Esophagus (tissue), 2 donors: ENCODE results near the gene RFK. TPM values are rescaled to one million over a fixed set of nuclear protein-coding genes. Genes with fewer than 3 reads are reported as not detected.
A peak's percentile ranks its signal among the peaks of the same experiment; 100 is the strongest.

ENCODE experiments used
- H3K27ac ChIP-seq, 2 donors: one replicate each; pipeline ENCODE4 v1.5.1; 2013; ENCODE audit warnings: low read depth in 2 of 2, mild to moderate bottlenecking in 2 of 2, inconsistent platforms in 1 of 2, low read length in 1 of 2, moderate library complexity in 1 of 2
- H3K27me3 ChIP-seq, 2 donors: one replicate each; pipeline ENCODE4 v1.6.1; 2013; ENCODE audit warnings: low read length in 2 of 2, control low read depth in 1 of 2, mild to moderate bottlenecking in 1 of 2; ENCODE audit not compliant: insufficient read depth in 2 of 2, control insufficient read depth in 1 of 2
- H3K36me3 ChIP-seq, 2 donors: one replicate each; pipeline ENCODE4 v1.6.1; 2013; ENCODE audit warnings: low read length in 1 of 2; ENCODE audit not compliant: control insufficient read depth in 2 of 2, insufficient read depth in 2 of 2
- H3K4me1 ChIP-seq, 2 donors: one replicate each; pipeline ENCODE4 v1.6.1; 2013; ENCODE audit warnings: low read length in 1 of 2; ENCODE audit not compliant: control insufficient read depth in 2 of 2, insufficient read depth in 2 of 2
- H3K4me3 ChIP-seq, 2 donors: one replicate each; pipeline ENCODE4 v1.5.1; 2013; ENCODE audit warnings: low read length in 2 of 2, mild to moderate bottlenecking in 2 of 2, low read depth in 1 of 2, moderate library complexity in 1 of 2
- H3K9me3 ChIP-seq, 2 donors: one replicate each; pipeline ENCODE4 v1.6.1; 2013; ENCODE audit warnings: mild to moderate bottlenecking in 2 of 2, low read depth in 1 of 2, low read length in 1 of 2, moderate library complexity in 1 of 2; ENCODE audit not compliant: control insufficient read depth in 2 of 2, insufficient read depth in 1 of 2
- WGBS, 2 donors: extraction: QIAGEN DNeasy Blood & Tissue Kit; methylation state at CpG; one replicate each; pipeline ENCODE4 v1.1.7; 2013; 5-methylcytosine and 5-hydroxymethylcytosine counted together
- polyA plus RNA-seq, 2 donors: library from polyadenylated mRNA; stranded (reverse); fragments of 200-250 nt; gene quantifications; one replicate each; pipeline ENCODE4 v1.2.3, GENCODE V29; 2013
- donor health status: healthy with polysubstance abuse.
- donor health status: Bipolar disorder and iron deficiency.

The RFK gene
- polyA plus RNA-seq, 2 donors: 5.4 to 6.9 TPM

GRCh38 chr9:76426807-76427419, 32.7 kb upstream of the RFK start:
- no peaks in the 10 kb centered on the region for H3K9me3 ChIP-seq
- H3K36me3 ChIP-seq: no peaks in the 10 kb centered on the region
- no peaks in the 10 kb centered on the region for H3K4me1 ChIP-seq
- no peaks in the 10 kb centered on the region for H3K27me3 ChIP-seq
- H3K27ac ChIP-seq: no peak overlapping the region
- H3K4me3 ChIP-seq: no peak overlapping the region
- WGBS, 2 donors: 85 to 91% methylated on average over 7 of the region's 7 CpGs

DNA sequence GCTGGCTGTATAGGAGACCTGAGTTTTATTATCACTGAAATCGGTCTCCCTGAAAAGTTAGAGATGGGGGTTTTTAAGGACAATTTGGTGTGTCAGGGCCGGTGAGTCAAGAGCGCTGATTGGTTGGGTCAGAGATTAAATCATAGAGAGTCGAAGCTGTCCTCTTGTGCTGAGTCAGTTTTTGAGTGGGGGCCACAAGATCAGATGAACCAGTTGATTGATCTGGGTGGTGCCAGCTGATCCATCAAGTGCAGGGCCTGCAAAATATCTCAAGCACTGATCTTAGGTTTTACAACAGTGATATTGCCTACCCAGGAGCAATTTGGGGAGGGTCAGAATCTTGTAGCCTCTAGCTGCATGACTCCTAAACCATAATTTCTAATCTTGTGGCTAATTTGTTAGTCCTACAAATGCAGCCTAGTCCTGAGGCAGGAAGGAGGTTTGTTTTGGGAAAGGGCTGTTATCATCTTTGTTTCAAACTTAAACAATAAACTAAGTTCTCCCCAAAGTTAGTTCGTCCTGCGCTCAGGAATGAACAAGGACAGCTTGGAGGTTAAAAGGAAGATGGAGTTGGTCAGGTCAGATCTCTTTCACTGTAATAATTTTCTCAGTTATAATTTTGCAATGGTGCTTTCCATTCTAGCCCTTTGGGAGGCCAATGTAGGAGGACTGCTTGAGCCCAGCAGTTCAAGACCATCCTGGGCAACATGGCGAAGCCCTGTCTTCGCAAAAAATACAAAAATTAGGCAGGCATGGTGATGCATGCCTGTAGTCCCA, 31.6 kb upstream of the RFK start:
- H3K36me3 ChIP-seq: no peaks in the 10 kb centered on the region
- no peaks in the 10 kb centered on the region for H3K4me1 ChIP-seq
- 88 to 91% methylated on average over 8 of the region's 8 CpGs for WGBS, 2 donors
- no peaks in the 10 kb centered on the region for H3K27me3 ChIP-seq
- no peak overlapping the region for H3K4me3 ChIP-seq
- H3K27ac ChIP-seq: no peak overlapping the region
- no peaks in the 10 kb centered on the region for H3K9me3 ChIP-seq

- no peaks in the 10 kb centered on the region for H3K36me3 ChIP-seq
- WGBS, 2 donors: 82 to 83% methylated on average over 4 of the region's 4 CpGs
- no peak overlapping the region for H3K4me3 ChIP-seq
- H3K4me1 ChIP-seq: no peaks in the 10 kb centered on the region
- no peaks in the 10 kb centered on the region for H3K9me3 ChIP-seq
- H3K27ac ChIP-seq: no peak overlapping the region
- H3K27me3 ChIP-seq: no peaks in the 10 kb centered on the region
Observed at GRCh38 chr9:76424491-76424890, 30.3 kb upstream of the RFK start.

DNA sequence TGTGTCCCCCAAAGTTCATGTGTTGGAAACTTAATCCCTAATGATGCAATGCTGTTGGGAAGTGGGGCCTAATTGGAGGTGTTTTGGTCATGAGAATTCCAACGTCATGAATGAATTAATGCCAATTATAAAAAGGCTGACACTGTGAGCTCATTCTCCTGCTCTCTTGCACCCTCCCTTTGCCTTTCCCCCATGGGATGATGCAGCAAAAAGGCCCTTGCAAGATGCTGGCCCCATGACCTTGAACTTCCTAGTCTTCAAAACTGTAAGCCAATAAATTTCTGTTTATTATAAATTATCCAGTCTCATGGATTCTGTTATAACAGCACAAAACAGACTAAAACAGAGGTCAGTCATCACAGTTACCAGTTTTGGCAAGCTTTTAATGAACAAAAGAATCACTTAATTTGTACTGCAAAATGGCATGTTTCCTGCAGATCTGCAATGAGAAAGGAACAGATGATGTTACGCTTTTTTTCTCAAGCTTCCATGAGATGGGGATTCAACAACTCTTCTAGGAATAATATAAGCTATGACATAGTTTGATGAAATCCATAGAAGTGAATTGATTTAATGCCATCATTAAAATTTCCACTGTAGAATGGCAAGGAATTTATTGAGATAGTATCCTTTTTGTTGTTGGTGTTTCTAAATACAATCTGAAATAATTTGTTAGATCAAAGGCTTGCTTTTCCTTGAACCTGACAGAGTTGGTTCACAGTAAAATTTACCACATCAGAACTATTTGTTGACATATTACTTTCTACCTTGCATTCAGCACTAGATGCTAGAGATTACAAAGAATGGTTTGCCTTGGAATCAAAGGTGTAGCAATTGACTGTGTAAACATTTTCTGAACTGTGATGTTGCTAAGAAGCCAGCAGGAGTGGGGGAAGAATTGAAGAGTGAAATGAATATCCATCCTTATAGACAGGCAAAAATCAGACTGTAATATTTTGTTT, 29.3 kb upstream of the RFK start:
- 62 to 63% methylated on average over 2 of the region's 2 CpGs for WGBS, 2 donors
- no peaks in the 10 kb centered on the region for H3K9me3 ChIP-seq
- H3K27me3 ChIP-seq: no peaks in the 10 kb centered on the region
- no peaks in the 10 kb centered on the region for H3K36me3 ChIP-seq
- no peaks in the 10 kb centered on the region for H3K4me1 ChIP-seq
- no peak overlapping the region for H3K27ac ChIP-seq
- H3K4me3 ChIP-seq: no peak overlapping the region

DNA sequence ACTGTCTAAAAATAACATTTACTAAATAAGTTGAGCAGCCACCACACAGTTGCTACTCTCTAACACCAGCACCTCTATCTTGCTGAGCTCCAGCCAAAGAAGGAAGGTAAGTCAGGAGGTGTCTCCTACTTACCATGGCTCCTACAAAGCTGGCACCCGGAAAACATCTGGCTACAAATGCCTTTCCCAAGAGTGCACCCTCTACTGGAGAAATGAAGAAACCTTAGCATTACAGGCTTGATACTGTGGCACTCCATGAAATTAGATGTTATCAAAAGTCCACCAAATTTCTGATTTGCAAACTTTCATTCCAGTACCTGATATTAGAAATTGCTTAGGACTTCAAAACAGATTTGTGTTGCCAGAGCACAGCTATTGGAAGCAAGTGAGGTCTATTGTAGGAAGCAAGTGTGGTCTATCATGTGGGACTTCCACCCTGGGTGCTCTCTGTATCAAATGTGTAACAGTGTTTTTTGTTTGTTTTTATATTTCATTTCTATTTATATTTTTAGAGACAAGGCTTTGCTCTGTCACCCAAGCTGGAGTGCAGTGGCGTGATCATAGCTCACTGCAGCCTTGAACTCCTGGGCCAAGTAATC, 25.7 kb upstream of the RFK start:
- H3K27me3 ChIP-seq: no peaks in the 10 kb centered on the region
- 71 to 81% methylated on average over 2 of the region's 2 CpGs for WGBS, 2 donors
- no peak overlapping the region for H3K4me3 ChIP-seq
- peaks cover 0 to 4% of the 10 kb centered on the region in 2 donors for H3K4me1 ChIP-seq
- H3K27ac ChIP-seq: no peak overlapping the region
- no peaks in the 10 kb centered on the region for H3K9me3 ChIP-seq
- no peaks in the 10 kb centered on the region for H3K36me3 ChIP-seq

GRCh38 chr9:76417394-76417793, 23.2 kb upstream of the RFK start:
- Histone ChIP-seq H3K4me1 (peaks cover 0 to 4% of the 10 kb centered on the region in 2 donors), H3K27ac (no peak overlapping the region), H3K36me3 (no peaks in the 10 kb centered on the region), H3K4me3 (no peak overlapping the region), H3K9me3 (no peaks in the 10 kb centered on the region), H3K27me3 (no peaks in the 10 kb centered on the region)
- WGBS, 2 donors: 20 to 31% methylated on average over 1 of the region's 1 CpG

DNA sequence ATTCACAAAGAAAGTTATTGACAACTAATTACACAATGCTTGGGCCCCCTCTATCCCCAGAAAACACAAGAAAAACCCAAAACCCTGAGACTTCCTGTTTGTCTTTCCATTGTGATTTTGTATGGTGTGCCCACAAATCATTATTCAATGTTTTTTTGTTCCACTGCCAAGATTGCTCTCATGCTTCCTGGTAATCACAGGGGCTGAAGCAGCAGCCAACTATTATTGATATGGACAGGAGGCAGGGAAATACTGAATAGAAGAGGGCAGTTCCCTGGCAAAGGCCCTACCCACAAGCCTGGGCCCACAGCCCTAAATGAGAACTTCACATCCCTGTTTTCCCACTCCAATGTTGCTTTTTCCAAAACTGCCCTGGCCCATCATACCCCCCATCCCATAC, 21.5 kb upstream of the RFK start:
- H3K4me1 ChIP-seq: peaks cover 0 to 4% of the 10 kb centered on the region in 2 donors
- no peaks in the 10 kb centered on the region for H3K9me3 ChIP-seq
- no peaks in the 10 kb centered on the region for H3K36me3 ChIP-seq
- H3K27me3 ChIP-seq: no peaks in the 10 kb centered on the region
- no peak overlapping the region for H3K27ac ChIP-seq
- H3K4me3 ChIP-seq: no peak overlapping the region

DNA sequence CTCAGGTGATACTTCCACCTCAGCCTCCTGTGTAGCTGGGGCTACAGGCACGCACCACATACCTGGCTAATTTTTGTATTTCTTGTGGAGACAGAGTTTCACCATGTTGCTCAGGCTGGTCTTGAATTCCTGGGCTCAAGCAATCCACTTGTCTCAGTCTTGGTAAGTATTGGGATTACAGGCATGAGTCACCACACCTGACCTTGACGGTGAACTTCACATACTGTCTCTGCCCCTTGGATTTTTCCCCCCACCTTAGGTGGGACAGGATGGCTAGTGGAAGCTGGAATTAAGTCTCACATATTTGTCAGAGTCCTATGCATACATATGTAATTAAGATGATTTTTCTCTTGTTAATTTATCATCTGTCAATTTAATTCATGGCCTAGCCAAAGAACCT, 20.9 kb upstream of the RFK start:
- Histone ChIP-seq H3K9me3 (no peaks in the 10 kb centered on the region), H3K27ac (peak overlapping the region in 1 of 2 donors; percentile 3), H3K4me1 (peaks cover 0 to 4% of the 10 kb centered on the region in 2 donors), H3K36me3 (no peaks in the 10 kb centered on the region), H3K4me3 (no peak overlapping the region), H3K27me3 (no peaks in the 10 kb centered on the region)
- 56 to 72% methylated on average over 2 of the region's 2 CpGs for WGBS, 2 donors

- Histone ChIP-seq H3K27me3 (no peaks in the 10 kb centered on the region), H3K4me3 (no peak overlapping the region), H3K36me3 (no peaks in the 10 kb centered on the region), H3K27ac (no peak overlapping the region), H3K4me1 (peaks cover 0 to 4% of the 10 kb centered on the region in 2 donors), H3K9me3 (no peaks in the 10 kb centered on the region)
- 61 to 65% methylated on average over 4 of the region's 4 CpGs for WGBS, 2 donors
Observed at GRCh38 chr9:76414661-76415060, 20.4 kb upstream of the RFK start.
